ENCODE data around the gene RABGEF1.
"Not testable (repeated sequence)": the region's sequence is repeated elsewhere in the genome, so short reads cannot be mapped to it uniquely, and the experiment has no call there.

GRCh38 chr7:66710752-66711151, 29.8 kb upstream of the RABGEF1 start:
- TF ChIP-seq CTCF (conservative IDR thresholded peaks at IDR 0.05 in 1 of 2, IDR thresholded peaks at IDR 0.05 in 1 of 2; ENCODE audit: low read depth in 1 of 2, low read length in 2 of 2); EZH2 (IDR thresholded peaks at IDR 0.05; ENCODE audit: low read length, missing control alignments): not testable (repeated sequence)
